Endothelial cell (in vitro differentiated cells): ENCODE data around the gene TNFAIP2. TPM values are rescaled to one million over a fixed set of nuclear protein-coding genes. Genes with fewer than 3 reads are reported as not detected.
"Not testable (repeated sequence)": the region's sequence is repeated elsewhere in the genome, so short reads cannot be mapped to it uniquely, and the experiment has no call there.

Experiments
- DNase-seq: peaks from one replicate; pipeline ENCODE4 v3.0.0; 2021; ENCODE audit warnings: low spot score
- H3K27ac Mint-ChIP-seq: one replicate; pipeline ENCODE4 v1.8.0; 2021; ENCODE audit warnings: mixed read lengths, inconsistent platforms; ENCODE audit not compliant: unreplicated experiment
- H3K27me3 Mint-ChIP-seq: one replicate; pipeline ENCODE4 v1.8.0; 2021; ENCODE audit warnings: mild to moderate bottlenecking, moderate library complexity, mixed read lengths, inconsistent platforms; ENCODE audit not compliant: unreplicated experiment
- H3K36me3 Mint-ChIP-seq: one replicate; pipeline ENCODE4 v1.8.0; 2021; ENCODE audit warnings: mild to moderate bottlenecking, low read depth, mixed read lengths, inconsistent platforms; ENCODE audit not compliant: unreplicated experiment
- H3K4me1 Mint-ChIP-seq: one replicate; pipeline ENCODE4 v1.8.0; 2021; ENCODE audit warnings: mild to moderate bottlenecking, mixed read lengths, inconsistent platforms; ENCODE audit not compliant: unreplicated experiment
- H3K4me3 Mint-ChIP-seq: one replicate; pipeline ENCODE4 v1.8.0; 2021; ENCODE audit warnings: mild to moderate bottlenecking, mixed read lengths, inconsistent platforms; ENCODE audit not compliant: unreplicated experiment
- H3K9me3 Mint-ChIP-seq: one replicate; pipeline ENCODE4 v1.8.0; 2021; ENCODE audit warnings: mixed read lengths, inconsistent platforms; ENCODE audit not compliant: unreplicated experiment
- total RNA-seq: library from RNA; stranded (reverse); fragmentation: NEBNext Ultra II Directional; extraction: Animal tissue kit (Norgen Biotek cat#: 25700); gene quantifications from one replicate; pipeline ENCODE4 v1.2.1, GENCODE V29; 2021; ENCODE audit not compliant: unreplicated experiment
- TF ChIP-seq, protein P1 (sequence below): fragments of 200-600 bp; sonication (generic); IDR thresholded peaks from one replicate; pipeline ENCODE4 v1.5.0; 2021; ENCODE audit warnings: antibody characterized with exemption; ENCODE audit not compliant: unreplicated experiment

TNFAIP2 gene
- total RNA-seq, 1 donor from 2014 or later, result 163 TPM

DNA sequence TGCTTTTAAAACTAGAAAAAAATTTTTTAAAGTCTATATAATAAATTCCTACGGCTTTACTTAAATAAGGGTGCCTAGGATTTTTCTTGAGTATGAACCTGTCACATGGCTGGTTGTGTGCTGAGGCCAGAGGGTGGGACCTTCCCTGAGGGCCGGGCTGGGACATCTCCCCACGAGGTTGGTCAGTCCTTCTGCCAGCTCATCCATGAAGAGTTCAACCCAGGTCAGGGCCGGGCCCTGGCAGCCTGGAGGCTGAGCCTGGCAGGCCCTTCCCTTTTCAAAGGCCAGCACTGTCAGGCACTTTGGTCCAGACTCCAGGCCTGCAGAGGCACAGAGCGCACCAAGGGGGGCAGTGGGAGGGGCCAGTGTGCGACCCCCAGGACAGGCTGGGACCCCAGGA, 31.7 kb downstream of the TNFAIP2 start:
- no peak overlapping the region for H3K27ac Mint-ChIP-seq
- H3K4me3 Mint-ChIP-seq, result no peak overlapping the region
- TF ChIP-seq, protein P1, sequence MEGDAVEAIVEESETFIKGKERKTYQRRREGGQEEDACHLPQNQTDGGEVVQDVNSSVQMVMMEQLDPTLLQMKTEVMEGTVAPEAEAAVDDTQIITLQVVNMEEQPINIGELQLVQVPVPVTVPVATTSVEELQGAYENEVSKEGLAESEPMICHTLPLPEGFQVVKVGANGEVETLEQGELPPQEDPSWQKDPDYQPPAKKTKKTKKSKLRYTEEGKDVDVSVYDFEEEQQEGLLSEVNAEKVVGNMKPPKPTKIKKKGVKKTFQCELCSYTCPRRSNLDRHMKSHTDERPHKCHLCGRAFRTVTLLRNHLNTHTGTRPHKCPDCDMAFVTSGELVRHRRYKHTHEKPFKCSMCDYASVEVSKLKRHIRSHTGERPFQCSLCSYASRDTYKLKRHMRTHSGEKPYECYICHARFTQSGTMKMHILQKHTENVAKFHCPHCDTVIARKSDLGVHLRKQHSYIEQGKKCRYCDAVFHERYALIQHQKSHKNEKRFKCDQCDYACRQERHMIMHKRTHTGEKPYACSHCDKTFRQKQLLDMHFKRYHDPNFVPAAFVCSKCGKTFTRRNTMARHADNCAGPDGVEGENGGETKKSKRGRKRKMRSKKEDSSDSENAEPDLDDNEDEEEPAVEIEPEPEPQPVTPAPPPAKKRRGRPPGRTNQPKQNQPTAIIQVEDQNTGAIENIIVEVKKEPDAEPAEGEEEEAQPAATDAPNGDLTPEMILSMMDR, result no peak
- no peaks in the 10 kb centered on the region for H3K9me3 Mint-ChIP-seq
- H3K27me3 Mint-ChIP-seq, result peaks cover 2% of the 10 kb centered on the region
- H3K36me3 Mint-ChIP-seq, result no peaks in the 10 kb centered on the region
- DNase-seq, result no peak
- H3K4me1 Mint-ChIP-seq, result no peaks in the 10 kb centered on the region

DNA sequence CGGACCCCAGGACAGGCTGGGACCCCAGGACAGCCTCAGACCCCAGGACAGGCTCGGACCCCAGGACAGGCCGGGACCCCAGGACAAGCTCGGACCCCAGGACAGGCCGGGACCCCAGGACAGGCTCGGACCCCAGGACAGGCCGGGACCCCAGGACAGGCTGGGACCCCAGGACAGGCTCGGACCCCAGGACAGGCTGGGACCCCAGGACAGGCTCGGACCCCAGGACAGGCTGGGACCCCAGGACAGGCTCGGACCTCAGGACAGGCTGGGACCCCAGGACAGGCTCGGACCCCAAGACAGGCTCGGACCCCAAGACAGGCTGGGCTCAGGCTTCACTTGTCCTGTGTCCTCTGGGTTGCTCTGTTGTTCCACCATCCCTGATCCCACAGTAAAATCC, 32.2 kb downstream of the TNFAIP2 start:
- H3K36me3 Mint-ChIP-seq, H3K4me1 Mint-ChIP-seq, H3K27ac Mint-ChIP-seq, DNase-seq, H3K4me3 Mint-ChIP-seq, H3K27me3 Mint-ChIP-seq, H3K9me3 Mint-ChIP-seq: not testable (repeated sequence)

DNA sequence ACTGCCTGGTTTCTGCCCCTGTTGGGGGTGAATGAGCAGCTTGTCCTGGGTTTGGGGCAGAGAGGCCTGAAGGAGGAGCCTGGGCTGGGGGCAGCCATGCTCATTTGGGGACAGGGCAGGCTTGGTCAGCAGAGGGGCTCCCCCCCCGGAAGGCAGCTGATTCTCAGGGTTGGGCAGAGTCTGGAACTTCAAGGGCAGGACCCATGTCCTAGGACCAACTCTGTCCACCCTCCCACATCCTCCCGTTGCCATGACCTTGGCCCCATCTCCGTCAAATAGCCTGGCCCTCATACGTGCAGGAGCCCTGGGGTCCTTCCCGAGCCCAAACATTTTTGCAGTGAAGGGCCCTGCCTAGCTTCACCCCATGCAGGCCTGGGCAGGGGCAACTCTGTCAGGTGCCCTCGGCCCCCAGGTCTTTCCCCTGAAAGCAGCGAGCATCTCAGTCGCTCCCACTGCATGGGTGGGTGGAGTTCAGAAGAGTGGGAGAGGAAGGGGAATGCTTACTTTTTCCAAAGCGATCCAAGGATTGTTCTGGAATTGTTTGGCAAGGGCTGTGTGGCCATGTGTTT, 32.6 kb downstream of the TNFAIP2 start:
- H3K36me3 Mint-ChIP-seq, result no peaks in the 10 kb centered on the region
- TF ChIP-seq, protein P1, result no peak
- H3K4me3 Mint-ChIP-seq, result no peak overlapping the region
- H3K4me1 Mint-ChIP-seq, result no peaks in the 10 kb centered on the region
- DNase-seq, result no peak
- H3K9me3 Mint-ChIP-seq, result no peaks in the 10 kb centered on the region
- no peak overlapping the region for H3K27ac Mint-ChIP-seq
- peaks cover 4% of the 10 kb centered on the region for H3K27me3 Mint-ChIP-seq

GRCh38 chr14:103156651-103157378, 33.6 kb downstream of the TNFAIP2 start:
- Mint-ChIP-seq H3K9me3 (no peaks in the 10 kb centered on the region), H3K4me3 (no peak overlapping the region), H3K27ac (no peak overlapping the region), H3K36me3 (no peaks in the 10 kb centered on the region), H3K27me3 (peaks cover 3% of the 10 kb centered on the region), H3K4me1 (no peaks in the 10 kb centered on the region)
- DNase-seq, result no peak
- TF ChIP-seq, protein P1, result no peak

DNA sequence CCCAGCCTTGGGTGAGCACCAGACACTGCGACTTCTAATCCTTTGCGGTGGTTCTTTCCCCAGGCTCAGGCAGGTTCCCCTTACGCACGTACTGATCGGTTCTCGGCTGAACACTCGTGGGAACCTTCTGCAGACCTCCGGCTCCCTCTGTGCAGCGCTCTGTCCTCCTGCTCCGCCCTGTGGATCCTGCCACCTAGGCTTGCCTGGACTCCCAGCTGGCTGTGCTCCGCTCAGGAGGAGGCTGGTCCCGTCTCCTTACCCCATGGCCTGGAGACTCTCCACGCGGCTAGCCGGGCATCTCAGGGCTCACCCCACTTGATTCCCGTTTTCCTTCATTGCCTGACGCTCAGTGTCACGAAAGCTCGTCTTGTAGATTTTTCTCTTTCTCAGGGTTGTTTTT, 34.7 kb downstream of the TNFAIP2 start:
- no peak overlapping the region for H3K4me3 Mint-ChIP-seq
- H3K27ac Mint-ChIP-seq, result no peak overlapping the region
- H3K27me3 Mint-ChIP-seq, result peaks cover 2% of the 10 kb centered on the region
- TF ChIP-seq, protein P1, result no peak
- no peaks in the 10 kb centered on the region for H3K36me3 Mint-ChIP-seq
- H3K4me1 Mint-ChIP-seq, result no peaks in the 10 kb centered on the region
- no peak for DNase-seq
- H3K9me3 Mint-ChIP-seq, result no peaks in the 10 kb centered on the region
